ENCODE results near the gene NTN1.

The NTN1 gene

GRCh38 chr17:9007052-9007714, 14.1 kb upstream of the NTN1 start:
- H3K4me2 ChIP-seq (ENCODE audit: low read length): no peak overlapping the region
- no peaks in the 10 kb centered on the region for H3K9me3 ChIP-seq (ENCODE audit: control insufficient read depth, insufficient read depth, low read length)
- no peak for TF ChIP-seq CTCF (IDR thresholded peaks at IDR 0.05; ENCODE audit: low read depth, low read length, poor library complexity, severe bottlenecking)
- no peak for TF ChIP-seq EZH2phosphoT487 (IDR thresholded peaks at IDR 0.05; ENCODE audit: borderline replicate concordance, low read length)
- peaks cover 6% of the 10 kb centered on the region; the same call in 1 of the 2 replicates for H3K4me1 ChIP-seq (ENCODE audit: control insufficient read depth, low read length)
- no peaks in the 10 kb centered on the region for H3F3A ChIP-seq (ENCODE audit: control insufficient read depth, insufficient read depth)
- peaks cover 29% of the 10 kb centered on the region for H3K27me3 ChIP-seq (ENCODE audit: control insufficient read depth, low read length)
- H3K9me2 ChIP-seq (replicated peaks; ENCODE audit: control insufficient read depth, low read length): no peaks in the 10 kb centered on the region
- no peak overlapping the region for H3K27ac ChIP-seq (ENCODE audit: low read depth, low read length)
- H3K79me2 ChIP-seq (ENCODE audit: control insufficient read depth, low read length): no peaks in the 10 kb centered on the region
- no peaks in the 10 kb centered on the region for H3K36me3 ChIP-seq (ENCODE audit: control insufficient read depth, low read length)
- H3K4me3 ChIP-seq (ENCODE audit: low read length): no peak overlapping the region
- no peaks in the 10 kb centered on the region for H4K20me1 ChIP-seq (ENCODE audit: control insufficient read depth, insufficient read depth, low read depth, low read length)

- Histone ChIP-seq H3K27ac (ENCODE audit: low read depth, low read length) (no peak overlapping the region), H3F3A (ENCODE audit: control insufficient read depth, insufficient read depth) (no peaks in the 10 kb centered on the region), H3K27me3 (ENCODE audit: control insufficient read depth, low read length) (peaks cover 13% of the 10 kb centered on the region), H3K9me2 (replicated peaks; ENCODE audit: control insufficient read depth, low read length) (no peaks in the 10 kb centered on the region), H4K20me1 (ENCODE audit: control insufficient read depth, insufficient read depth, low read depth, low read length) (no peaks in the 10 kb centered on the region), H3K9me3 (ENCODE audit: control insufficient read depth, insufficient read depth, low read length) (no peaks in the 10 kb centered on the region), H3K4me1 (ENCODE audit: control insufficient read depth, low read length) (no peaks in the 10 kb centered on the region), H3K4me3 (ENCODE audit: low read length) (no peak overlapping the region), H3K36me3 (ENCODE audit: control insufficient read depth, low read length) (no peaks in the 10 kb centered on the region), H3K79me2 (ENCODE audit: control insufficient read depth, low read length) (no peaks in the 10 kb centered on the region), H3K4me2 (ENCODE audit: low read length) (no peak overlapping the region)
- no peak for TF ChIP-seq EZH2phosphoT487 (IDR thresholded peaks at IDR 0.05; ENCODE audit: borderline replicate concordance, low read length)
- no peak for TF ChIP-seq CTCF (IDR thresholded peaks at IDR 0.05; ENCODE audit: low read depth, low read length, poor library complexity, severe bottlenecking)
These were observed 12.2 kb upstream of the NTN1 start for GRCh38 chr17:9009096-9009495.

- no peaks in the 10 kb centered on the region for H3K79me2 ChIP-seq (ENCODE audit: control insufficient read depth, low read length)
- no peak overlapping the region for H3K4me2 ChIP-seq (ENCODE audit: low read length)
- H3K27me3 ChIP-seq (ENCODE audit: control insufficient read depth, low read length): peaks cover 7% of the 10 kb centered on the region; the same call in 1 of the 2 replicates
- TF ChIP-seq EZH2phosphoT487 (IDR thresholded peaks at IDR 0.05; ENCODE audit: borderline replicate concordance, low read length): no peak
- TF ChIP-seq CTCF (IDR thresholded peaks at IDR 0.05; ENCODE audit: low read depth, low read length, poor library complexity, severe bottlenecking): no peak
- H3K9me3 ChIP-seq (ENCODE audit: control insufficient read depth, insufficient read depth, low read length): no peaks in the 10 kb centered on the region
- no peaks in the 10 kb centered on the region for H3K36me3 ChIP-seq (ENCODE audit: control insufficient read depth, low read length)
- H4K20me1 ChIP-seq (ENCODE audit: control insufficient read depth, insufficient read depth, low read depth, low read length): no peaks in the 10 kb centered on the region
- no peaks in the 10 kb centered on the region for H3K9me2 ChIP-seq (replicated peaks; ENCODE audit: control insufficient read depth, low read length)
- no peaks in the 10 kb centered on the region for H3K4me1 ChIP-seq (ENCODE audit: control insufficient read depth, low read length)
- H3K4me3 ChIP-seq (ENCODE audit: low read length): no peak overlapping the region
- H3K27ac ChIP-seq (ENCODE audit: low read depth, low read length): no peak overlapping the region
- no peaks in the 10 kb centered on the region for H3F3A ChIP-seq (ENCODE audit: control insufficient read depth, insufficient read depth)
These were observed 11.6 kb upstream of the NTN1 start for GRCh38 chr17:9009737-9010136.

Measured in DOHH2 (cell line).